Gastrocnemius medialis (tissue), 4 donors: ENCODE measurements around the gene PRR36. TPM values are rescaled to one million over a fixed set of nuclear protein-coding genes. Genes with fewer than 3 reads are reported as not detected.

Experiments used
- ATAC-seq, 2 donors: fragments of 150-250 bp; one replicate each; pipeline ENCODE4 v1.9.1; 2016
- DNase-seq, 2 donors: peaks; one replicate each; pipeline ENCODE4 v3.0.0-alpha.2; 2019
- H3K27ac ChIP-seq, 4 donors: fragments of 200-600 bp; sonication (generic); 1 replicate in 1 of 4; 2 replicates in 3 of 4; pipeline ENCODE4 v1.5.1; 2016 to 2018; ENCODE audit warnings: mild to moderate bottlenecking in 2 of 4, moderate library complexity in 1 of 4
- H3K27me3 ChIP-seq, 3 donors: fragments of 200-600 bp; sonication (generic) in 2 of 3; 1 replicate in 1 of 3; 2 replicates in 2 of 3; pipeline versions ENCODE4 v1.5.1 to v1.6.0; 2016 to 2019; ENCODE audit warnings: mild to moderate bottlenecking in 1 of 3, moderate library complexity in 1 of 3
- H3K36me3 ChIP-seq, 2 donors: fragments of 200-600 bp; sonication (generic) in 1 of 2; one replicate each; pipeline ENCODE4 v1.5.1; 2017 to 2018
- H3K4me1 ChIP-seq, 2 donors: fragments of 200-600 bp; sonication (generic) in 1 of 2; one replicate each; pipeline ENCODE4 v1.5.1; 2016 to 2017; ENCODE audit warnings: mild to moderate bottlenecking in 2 of 2
- H3K4me3 ChIP-seq, 4 donors: fragments of 200-600 bp; sonication (generic) in 3 of 4; 1 replicate in 1 of 4; 2 replicates in 3 of 4; pipeline ENCODE4 v1.5.1; 2016 to 2019; ENCODE audit warnings: mild to moderate bottlenecking in 2 of 4
- H3K9me3 ChIP-seq, 3 donors: fragments of 200-600 bp; sonication (generic) in 2 of 3; 1 replicate in 1 of 3; 2 replicates in 2 of 3; pipeline ENCODE4 v1.5.1; 2016 to 2019
- CTCF ChIP-seq, 5 experiments: fragments of 450-650 bp in 3 of 5; fragments of 200-600 bp in 2 of 5; sonication (generic) in 2 of 5; IDR thresholded peaks in 4 of 5; conservative IDR thresholded peaks in 1 of 5; 1 replicate in 4 of 5; 2 replicates in 1 of 5; pipeline ENCODE4 v1.5.1; 2016 to 2019; ENCODE audit warnings: antibody characterized with exemption in 5 of 5, mild to moderate bottlenecking in 3 of 5, moderate library complexity in 3 of 5
- POLR2A ChIP-seq, 2 donors: fragments of 450-650 bp; IDR thresholded peaks; one replicate each; pipeline ENCODE4 v1.6.1; 2017; ENCODE audit warnings: antibody characterized with exemption in 2 of 2, mild to moderate bottlenecking in 2 of 2, moderate library complexity in 2 of 2
- in situ Hi-C, 4 donors: fragments of 200-750 bp; cut with MboI; loops; one replicate each; pipeline versions ENCODE4 v1.15.0 to v1.8.0; 2017; ENCODE audit warnings: low sequenced_read_pairs in 4 of 4
- intact Hi-C: fragments of 100-400 bp; cut with DNase I; formaldehyde crosslinking; loops from one replicate; pipeline ENCODE4 v1.15.1; 2023; ENCODE audit warnings: low total_unique reads
- total RNA-seq, 4 donors: library from RNA; depleted of rRNA; stranded (reverse); fragments of >200 nt; gene quantifications; one replicate each; pipeline versions ENCODE4 v1.1.0 to v1.2.3, GENCODE V29; 2016

The PRR36 gene
- total RNA-seq, 4 donors from 2014 or later: not detected

DNA sequence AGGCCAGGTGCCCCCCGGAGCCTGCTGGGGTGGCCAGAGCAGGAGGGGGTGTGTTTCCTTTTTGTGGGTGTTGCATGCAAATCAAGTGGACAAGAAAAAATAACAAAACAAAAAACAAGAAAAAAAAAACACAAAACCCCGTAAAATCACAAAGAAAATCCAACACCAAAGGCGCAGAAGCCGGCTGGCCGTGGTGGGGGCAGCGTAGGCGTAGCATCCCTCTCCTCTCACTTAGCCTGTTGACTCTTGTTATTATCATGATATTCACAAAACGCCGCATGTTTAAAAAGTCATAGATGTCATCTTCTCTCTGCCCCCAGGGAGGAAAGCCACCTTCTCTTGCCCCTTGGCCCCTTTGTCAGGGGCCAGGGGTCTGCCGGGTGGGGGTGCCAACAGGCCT is 39.5 kb upstream of the PRR36 start:
- Histone ChIP-seq H3K36me3 (peaks cover 0 to 38% of the 10 kb centered on the region in 2 donors), H3K27me3 (peaks cover 36 to 41% (median 40%) of the 10 kb centered on the region in 3 donors)
- in situ Hi-C loops: no loop called here

GRCh38 chr19:7912697-7913564 is 38.7 kb upstream of the PRR36 start:
- in situ Hi-C loops (no loop called here), intact Hi-C loops (no loop called here)
- Histone ChIP-seq H3K4me3 (no peak overlapping the region), H3K27me3 (peaks cover 28 to 34% (median 33%) of the 10 kb centered on the region in 3 donors), H3K27ac (no peak overlapping the region), H3K4me1 (peaks cover 7 to 16% of the 10 kb centered on the region in 2 donors), H3K36me3 (peaks cover 0 to 38% of the 10 kb centered on the region in 2 donors), H3K9me3 (no peaks in the 10 kb centered on the region)
- no peak for ATAC-seq
- no peak for TF ChIP-seq POLR2A (IDR thresholded peaks at IDR 0.05)
- TF ChIP-seq CTCF (IDR thresholded peaks at IDR 0.05 in 4 of 5, conservative IDR thresholded peaks at IDR 0.05 in 1 of 5): no peak
- no peak for DNase-seq

More for the DNA sequence above, 39.5 kb upstream of the PRR36 start:
- intact Hi-C loops: no loop called here
- Histone ChIP-seq H3K9me3 (no peaks in the 10 kb centered on the region), H3K4me3 (no peak overlapping the region), H3K4me1 (peaks cover 7 to 20% of the 10 kb centered on the region in 2 donors), H3K27ac (no peak overlapping the region)
- no peak for DNase-seq
- ATAC-seq: no peak
- TF ChIP-seq CTCF (IDR thresholded peaks at IDR 0.05 in 4 of 5, conservative IDR thresholded peaks at IDR 0.05 in 1 of 5): no peak

- Histone ChIP-seq H3K27ac (no peak overlapping the region), H3K4me1 (peaks cover 5 to 19% of the 10 kb centered on the region in 2 donors), H3K27me3 (peaks cover 24 to 27% (median 26%) of the 10 kb centered on the region in 3 donors), H3K9me3 (no peaks in the 10 kb centered on the region), H3K4me3 (no peak overlapping the region), H3K36me3 (peaks cover 0 to 38% of the 10 kb centered on the region in 2 donors)
- ATAC-seq (no peak), DNase-seq (no peak)
- in situ Hi-C loops (no loop called here), intact Hi-C loops (no loop called here)
- TF ChIP-seq POLR2A (IDR thresholded peaks at IDR 0.05) (no peak), CTCF (IDR thresholded peaks at IDR 0.05 in 4 of 5, conservative IDR thresholded peaks at IDR 0.05 in 1 of 5) (no peak)
These were observed 38.0 kb upstream of the PRR36 start for GRCh38 chr19:7912144-7912696.

- Histone ChIP-seq H3K36me3 (peaks cover 0 to 38% of the 10 kb centered on the region in 2 donors), H3K9me3 (no peaks in the 10 kb centered on the region), H3K27ac (no peak overlapping the region), H3K4me1 (peaks cover 4 to 22% of the 10 kb centered on the region in 2 donors), H3K4me3 (no peak overlapping the region), H3K27me3 (peaks cover 20 to 22% (median 20%) of the 10 kb centered on the region in 3 donors)
- in situ Hi-C loops: no loop called here
- intact Hi-C loops: no loop called here
- TF ChIP-seq CTCF (IDR thresholded peaks at IDR 0.05 in 4 of 5, conservative IDR thresholded peaks at IDR 0.05 in 1 of 5): no peak
- no peak for TF ChIP-seq POLR2A (IDR thresholded peaks at IDR 0.05)
- DNase-seq (no peak), ATAC-seq (no peak)
These were observed 37.4 kb upstream of the PRR36 start for GRCh38 chr19:7911508-7912143.
